ENCODE data around the gene PKNOX2. TPM values are rescaled to one million over a fixed set of nuclear protein-coding genes. Genes with fewer than 3 reads are reported as not detected.

The PKNOX2 gene
- total RNA-seq, 1 experiment from 2014 or later: not detected

GRCh38 chr11:125452125-125452470 is 287.5 kb downstream of the PKNOX2 start:
- Mint-ChIP-seq H3K27me3 (ENCODE audit: unreplicated experiment) (no peaks in the 10 kb centered on the region), H3K4me1 (ENCODE audit: low read depth, unreplicated experiment) (peaks cover 4% of the 10 kb centered on the region), H3K9me3 (ENCODE audit: low read depth, unreplicated experiment) (no peaks in the 10 kb centered on the region), H3K36me3 (ENCODE audit: insufficient read depth, unreplicated experiment) (no peaks in the 10 kb centered on the region), H3K4me3 (ENCODE audit: low read depth, unreplicated experiment) (no peak overlapping the region), H3K27ac (ENCODE audit: unreplicated experiment) (no peak overlapping the region)
- no peak for DNase-seq
- intact Hi-C loops (cut with micrococcal nuclease; ENCODE audit: unreplicated experiment): loop anchor here (10.0 kb wide), 1 partner anchor 113 kb away; the partner anchor contains the start of gene EI24
- no peak for TF ChIP-seq CTCF (IDR thresholded peaks at IDR 0.05; ENCODE audit: unreplicated experiment)
- BruUV-seq (replicated peaks): no TSS peak
- CTCF ChIA-PET: interaction anchor here (0.7 to 1.0 kb wide), 2 partner anchors 23 to 441 kb away, joined by 3 read pairs; no protein-coding TSS in a partner anchor

- intact Hi-C loops (cut with micrococcal nuclease; ENCODE audit: unreplicated experiment): loop anchor here (10.0 kb wide), 1 partner anchor 111 kb away; the partner anchor contains the start of gene EI24
- H3K27ac Mint-ChIP-seq (ENCODE audit: unreplicated experiment): no peak overlapping the region
- no peaks in the 10 kb centered on the region for H3K9me3 Mint-ChIP-seq (ENCODE audit: low read depth, unreplicated experiment)
- no peak for DNase-seq
- BruUV-seq (replicated peaks): no TSS peak
- CTCF ChIA-PET: interaction anchor here (0.7 kb wide), 1 partner anchor 268 kb away, joined by 4 read pairs; no protein-coding TSS in a partner anchor
- no peaks in the 10 kb centered on the region for H3K36me3 Mint-ChIP-seq (ENCODE audit: insufficient read depth, unreplicated experiment)
- TF ChIP-seq CTCF (IDR thresholded peaks at IDR 0.05; ENCODE audit: unreplicated experiment): no peak
- H3K4me1 Mint-ChIP-seq (ENCODE audit: low read depth, unreplicated experiment): peaks cover 10% of the 10 kb centered on the region
- no peak overlapping the region for H3K4me3 Mint-ChIP-seq (ENCODE audit: low read depth, unreplicated experiment)
- no peaks in the 10 kb centered on the region for H3K27me3 Mint-ChIP-seq (ENCODE audit: unreplicated experiment)
These were observed 289.5 kb downstream of the PKNOX2 start for GRCh38 chr11:125454047-125454446.

- CTCF ChIA-PET: no interaction called here
- Mint-ChIP-seq H3K27ac (ENCODE audit: unreplicated experiment) (no peak overlapping the region), H3K4me3 (ENCODE audit: low read depth, unreplicated experiment) (no peak overlapping the region), H3K9me3 (ENCODE audit: low read depth, unreplicated experiment) (no peaks in the 10 kb centered on the region), H3K27me3 (ENCODE audit: unreplicated experiment) (no peaks in the 10 kb centered on the region), H3K4me1 (ENCODE audit: low read depth, unreplicated experiment) (peaks cover 10% of the 10 kb centered on the region), H3K36me3 (ENCODE audit: insufficient read depth, unreplicated experiment) (no peaks in the 10 kb centered on the region)
- TF ChIP-seq CTCF (IDR thresholded peaks at IDR 0.05; ENCODE audit: unreplicated experiment): no peak
- BruUV-seq (replicated peaks): no TSS peak
- DNase-seq: no peak
- intact Hi-C loops (cut with micrococcal nuclease; ENCODE audit: unreplicated experiment): loop anchor here (10.0 kb wide), 1 partner anchor 109 kb away; the partner anchor contains the start of gene EI24
These were observed 291.3 kb downstream of the PKNOX2 start for GRCh38 chr11:125455851-125456250.

GRCh38 chr11:125457814-125458343 is 293.3 kb downstream of the PKNOX2 start:
- BruUV-seq (replicated peaks): no TSS peak
- peak overlapping the region; percentile 74 for H3K27ac Mint-ChIP-seq (ENCODE audit: unreplicated experiment)
- intact Hi-C loops (cut with micrococcal nuclease; ENCODE audit: unreplicated experiment): loop anchor here (10.0 kb wide), 1 partner anchor 107 kb away; the partner anchor contains the start of gene EI24
- TF ChIP-seq CTCF (IDR thresholded peaks at IDR 0.05; ENCODE audit: unreplicated experiment): no peak
- H3K27me3 Mint-ChIP-seq (ENCODE audit: unreplicated experiment): no peaks in the 10 kb centered on the region
- peaks cover 10% of the 10 kb centered on the region for H3K4me1 Mint-ChIP-seq (ENCODE audit: low read depth, unreplicated experiment)
- no peaks in the 10 kb centered on the region for H3K9me3 Mint-ChIP-seq (ENCODE audit: low read depth, unreplicated experiment)
- H3K36me3 Mint-ChIP-seq (ENCODE audit: insufficient read depth, unreplicated experiment): no peaks in the 10 kb centered on the region
- peak; percentile 10 for DNase-seq
- CTCF ChIA-PET: no interaction called here
- peak overlapping the region; percentile 43 for H3K4me3 Mint-ChIP-seq (ENCODE audit: low read depth, unreplicated experiment)
